Immature natural killer cell (primary cell): ENCODE data around the gene EEA1. TPM values are rescaled to one million over a fixed set of nuclear protein-coding genes. Genes with fewer than 3 reads are reported as not detected.

ENCODE experiments used
- DNase-seq, 3 donors: peaks; one replicate each; pipeline ENCODE4 v3.0.0; 2022; ENCODE audit warnings: mixed read lengths in 1 of 3
- H3K27ac Mint-ChIP-seq, 6 donors: one replicate each; pipeline ENCODE4 v1.8.0; 2020; ENCODE audit warnings: mixed read lengths in 6 of 6, mild to moderate bottlenecking in 5 of 6, inconsistent platforms in 4 of 6, moderate library complexity in 3 of 6
- H3K27me3 Mint-ChIP-seq, 3 donors: one replicate each; pipeline ENCODE4 v1.8.0; 2020 to 2021; ENCODE audit warnings: low read depth in 3 of 3, mild to moderate bottlenecking in 3 of 3, mixed read lengths in 3 of 3, moderate library complexity in 3 of 3, inconsistent platforms in 1 of 3
- H3K36me3 Mint-ChIP-seq, 3 donors: one replicate each; pipeline ENCODE4 v1.8.0; 2020; ENCODE audit warnings: mixed read lengths in 3 of 3, inconsistent platforms in 2 of 3, mild to moderate bottlenecking in 2 of 3
- H3K4me1 Mint-ChIP-seq, 2 donors: one replicate each; pipeline ENCODE4 v1.8.0; 2020; ENCODE audit warnings: inconsistent platforms in 2 of 2, mild to moderate bottlenecking in 2 of 2, mixed read lengths in 2 of 2, moderate library complexity in 1 of 2
- H3K4me3 Mint-ChIP-seq, 5 donors: one replicate each; pipeline ENCODE4 v1.8.0; 2020; ENCODE audit warnings: mild to moderate bottlenecking in 5 of 5, mixed read lengths in 5 of 5, inconsistent platforms in 3 of 5, moderate library complexity in 3 of 5
- H3K9me3 Mint-ChIP-seq, 6 donors: one replicate each; pipeline ENCODE4 v1.8.0; 2020; ENCODE audit warnings: mild to moderate bottlenecking in 6 of 6, mixed read lengths in 6 of 6, inconsistent platforms in 4 of 6, moderate library complexity in 3 of 6
- polyA plus RNA-seq, 3 donors: library from polyadenylated mRNA; unstranded; fragments of 300-500 nt; fragmentation: Illumina TruSeq; gene quantifications; one replicate each; pipeline ENCODE4 v1.2.3, GENCODE V29; 2021

Gene EEA1
- polyA plus RNA-seq, 3 donors from 2014 or later = 1.8 to 12.5 (median 3.5) TPM

- Mint-ChIP-seq H3K27ac (no peak overlapping the region), H3K4me1 (no peaks in the 10 kb centered on the region)
Observed at GRCh38 chr12:92737855-92738850, 190.9 kb downstream of the EEA1 start.

DNA sequence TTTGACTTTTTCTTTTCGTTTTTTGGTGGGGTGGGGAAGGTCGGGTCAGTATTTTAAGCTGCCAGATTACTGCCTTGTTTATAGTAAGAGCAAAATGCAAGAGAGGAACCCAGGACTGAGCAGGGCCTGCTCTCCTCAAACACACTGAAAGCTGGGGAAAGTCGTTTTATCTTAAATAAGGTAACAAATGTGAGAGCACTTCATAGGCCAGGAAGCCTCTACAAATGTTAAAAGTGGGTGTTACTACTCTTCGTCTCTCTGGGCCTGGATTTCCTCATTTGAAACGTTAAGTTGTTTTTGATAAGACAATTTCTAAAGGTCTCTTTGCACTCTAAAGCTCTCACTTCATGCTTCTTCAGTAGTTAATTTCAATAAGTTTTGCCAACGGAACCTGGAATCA is 192.5 kb downstream of the EEA1 start:
- Mint-ChIP-seq H3K36me3 (no peaks in the 10 kb centered on the region), H3K27me3 (peaks cover 3 to 5% (median 3%) of the 10 kb centered on the region in 3 donors), H3K4me3 (no peak overlapping the region), H3K4me1 (no peaks in the 10 kb centered on the region), H3K9me3 (no peaks in the 10 kb centered on the region), H3K27ac (no peak overlapping the region)
- no peak for DNase-seq

More at GRCh38 chr12:92737855-92738850, 190.9 kb downstream of the EEA1 start:
- H3K27me3 Mint-ChIP-seq = peaks cover 0 to 5% (median 4%) of the 10 kb centered on the region in 3 donors
- DNase-seq = no peak
- H3K4me3 Mint-ChIP-seq = no peak overlapping the region
- H3K36me3 Mint-ChIP-seq = no peaks in the 10 kb centered on the region
- no peaks in the 10 kb centered on the region for H3K9me3 Mint-ChIP-seq

DNA sequence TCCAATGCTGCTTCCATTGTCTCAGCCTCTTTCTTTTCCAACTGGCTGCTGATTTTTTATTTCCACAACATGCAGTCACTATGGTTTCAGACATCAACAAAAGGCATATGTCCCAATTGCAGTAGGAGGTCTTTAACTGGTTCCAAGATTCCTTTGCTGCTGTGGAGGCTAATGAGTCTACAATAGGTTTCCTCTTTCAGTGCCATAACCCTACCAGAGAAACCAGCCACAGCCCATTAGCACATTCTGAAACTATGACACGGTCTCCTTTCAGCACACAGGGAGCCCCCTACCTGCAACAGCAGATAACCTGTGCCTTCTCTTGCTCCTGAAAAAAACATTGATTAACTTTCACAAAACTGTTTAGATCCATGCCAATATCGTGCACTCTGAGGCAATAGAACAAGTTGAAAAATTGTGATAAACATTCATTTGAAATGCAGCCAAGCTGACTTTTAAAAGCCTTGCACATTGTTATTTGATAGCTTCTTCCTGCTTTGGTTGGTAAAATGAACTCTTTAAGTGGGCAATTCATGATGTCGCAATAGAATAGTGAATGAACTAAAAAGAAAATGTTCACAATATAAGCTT is 193.9 kb downstream of the EEA1 start:
- Mint-ChIP-seq H3K4me1 (no peaks in the 10 kb centered on the region), H3K27me3 (peaks cover 3 to 5% (median 4%) of the 10 kb centered on the region in 3 donors), H3K27ac (no peak overlapping the region), H3K36me3 (no peaks in the 10 kb centered on the region), H3K9me3 (no peaks in the 10 kb centered on the region), H3K4me3 (no peak overlapping the region)
- no peak for DNase-seq

DNA sequence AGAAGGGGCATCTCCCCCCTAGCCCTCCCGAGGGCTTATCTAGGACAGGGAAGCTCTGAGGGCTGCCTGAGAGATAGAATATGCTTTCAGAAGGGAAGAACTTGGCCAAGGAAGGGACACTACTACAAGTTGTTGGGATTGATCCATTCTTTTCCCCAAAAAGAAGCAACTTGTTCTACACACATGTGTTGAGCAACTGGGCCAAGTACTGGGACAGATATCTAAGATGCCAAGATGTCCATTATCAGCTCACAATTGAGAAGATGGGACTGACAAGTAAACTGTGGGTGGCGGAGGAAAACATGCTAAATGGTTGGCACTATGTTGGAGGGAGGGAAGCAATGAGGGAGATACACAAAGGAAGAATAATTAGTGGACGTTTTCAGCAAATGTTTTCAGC is 195.4 kb downstream of the EEA1 start:
- Mint-ChIP-seq H3K27me3 (peaks cover 3 to 4% (median 3%) of the 10 kb centered on the region in 3 donors), H3K4me1 (no peaks in the 10 kb centered on the region), H3K9me3 (no peaks in the 10 kb centered on the region), H3K4me3 (no peak overlapping the region), H3K36me3 (no peaks in the 10 kb centered on the region), H3K27ac (no peak overlapping the region)
- DNase-seq = no peak

DNA sequence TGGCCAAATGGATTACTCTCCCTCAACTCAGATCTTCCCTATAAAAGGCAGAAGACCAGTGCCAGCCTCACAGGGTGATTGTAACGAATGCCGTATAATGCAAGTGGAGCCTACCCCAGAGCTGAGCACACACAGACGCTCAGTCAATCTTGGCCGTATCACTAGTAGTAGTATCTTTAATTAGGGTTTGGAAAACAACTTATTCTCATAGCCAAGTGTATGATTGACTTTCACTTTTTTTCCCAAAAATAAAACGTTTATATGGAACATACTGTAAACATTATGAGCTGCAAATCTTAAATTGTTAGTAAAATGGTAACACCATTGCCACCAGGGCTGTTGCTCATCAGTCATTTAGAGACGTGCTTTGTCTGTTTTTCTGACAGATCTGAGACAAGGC is 195.9 kb downstream of the EEA1 start:
- Mint-ChIP-seq H3K36me3 (no peaks in the 10 kb centered on the region), H3K4me1 (no peaks in the 10 kb centered on the region), H3K27ac (no peak overlapping the region), H3K4me3 (no peak overlapping the region), H3K9me3 (no peaks in the 10 kb centered on the region), H3K27me3 (peaks cover 3 to 4% (median 3%) of the 10 kb centered on the region in 3 donors)
- DNase-seq = no peak

GRCh38 chr12:92732716-92733115 is 196.4 kb downstream of the EEA1 start:
- Mint-ChIP-seq H3K4me3 (no peak overlapping the region), H3K27ac (no peak overlapping the region), H3K36me3 (no peaks in the 10 kb centered on the region), H3K9me3 (no peaks in the 10 kb centered on the region), H3K27me3 (peaks cover 3 to 4% (median 3%) of the 10 kb centered on the region in 3 donors), H3K4me1 (no peaks in the 10 kb centered on the region)
- DNase-seq = no peak

- DNase-seq = no peak
Observed at GRCh38 chr12:92732216-92732615, 196.9 kb downstream of the EEA1 start.

DNA sequence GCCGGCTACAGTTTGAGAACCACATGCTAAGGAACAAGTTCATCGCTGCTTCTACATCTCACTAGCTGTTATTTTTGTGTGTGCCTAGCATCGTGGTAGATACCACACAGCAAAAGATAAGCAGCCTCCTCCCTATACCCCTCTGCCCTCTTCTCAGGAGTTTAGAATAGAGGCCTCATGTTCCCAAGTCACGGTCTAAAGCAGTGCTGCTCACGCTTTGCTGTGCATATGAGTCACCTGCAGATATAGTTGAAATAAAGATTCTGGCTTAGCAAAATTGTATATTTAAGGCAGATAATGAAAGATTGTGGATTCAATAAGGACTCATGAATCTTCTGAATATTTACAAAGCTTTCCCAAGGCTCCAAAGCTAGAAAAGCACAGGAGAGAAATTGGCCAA is 198.3 kb downstream of the EEA1 start:
- Mint-ChIP-seq H3K4me1 (no peaks in the 10 kb centered on the region), H3K27ac (no peak overlapping the region), H3K27me3 (peaks cover 0 to 7% (median 3%) of the 10 kb centered on the region in 3 donors), H3K4me3 (no peak overlapping the region), H3K9me3 (no peaks in the 10 kb centered on the region), H3K36me3 (no peaks in the 10 kb centered on the region)
- DNase-seq = no peak

More at GRCh38 chr12:92732216-92732615, 196.9 kb downstream of the EEA1 start:
- H3K4me3 Mint-ChIP-seq = no peak overlapping the region
- H3K27me3 Mint-ChIP-seq = peaks cover 3 to 7% (median 4%) of the 10 kb centered on the region in 3 donors
- no peaks in the 10 kb centered on the region for H3K36me3 Mint-ChIP-seq
- H3K4me1 Mint-ChIP-seq = no peaks in the 10 kb centered on the region
- H3K27ac Mint-ChIP-seq = no peak overlapping the region
- H3K9me3 Mint-ChIP-seq = no peaks in the 10 kb centered on the region

DNA sequence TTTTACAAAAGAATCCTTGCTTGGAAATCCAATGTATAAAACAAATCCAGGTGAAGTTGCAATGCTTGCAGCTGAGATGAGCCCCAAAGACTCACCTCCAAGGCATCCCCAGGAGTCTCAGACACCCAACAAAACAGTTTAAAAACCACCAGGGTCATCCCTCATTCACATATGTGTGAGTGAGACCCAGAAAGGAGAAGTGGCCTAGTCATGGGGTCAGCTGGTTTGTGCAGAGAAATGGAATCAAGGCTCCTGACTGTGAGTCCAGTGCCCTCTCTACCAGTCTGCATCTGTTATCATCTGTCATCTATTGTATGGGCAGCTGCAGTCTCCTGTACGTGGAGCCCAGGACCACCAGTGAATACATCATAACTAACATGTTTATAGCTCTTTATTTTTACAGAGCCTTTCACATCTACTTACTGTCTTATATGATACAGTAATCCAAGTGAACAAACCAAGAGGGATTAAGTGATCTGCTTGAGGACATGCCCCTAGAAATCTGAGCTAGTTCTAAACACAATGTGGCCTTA is 199.3 kb downstream of the EEA1 start:
- Mint-ChIP-seq H3K27me3 (peaks cover 0 to 11% (median 3%) of the 10 kb centered on the region in 3 donors), H3K9me3 (peaks cover 0 to 2% (median 0%) of the 10 kb centered on the region in 6 donors), H3K27ac (no peak overlapping the region), H3K4me1 (no peaks in the 10 kb centered on the region), H3K36me3 (no peaks in the 10 kb centered on the region), H3K4me3 (no peak overlapping the region)
- DNase-seq = no peak

DNA sequence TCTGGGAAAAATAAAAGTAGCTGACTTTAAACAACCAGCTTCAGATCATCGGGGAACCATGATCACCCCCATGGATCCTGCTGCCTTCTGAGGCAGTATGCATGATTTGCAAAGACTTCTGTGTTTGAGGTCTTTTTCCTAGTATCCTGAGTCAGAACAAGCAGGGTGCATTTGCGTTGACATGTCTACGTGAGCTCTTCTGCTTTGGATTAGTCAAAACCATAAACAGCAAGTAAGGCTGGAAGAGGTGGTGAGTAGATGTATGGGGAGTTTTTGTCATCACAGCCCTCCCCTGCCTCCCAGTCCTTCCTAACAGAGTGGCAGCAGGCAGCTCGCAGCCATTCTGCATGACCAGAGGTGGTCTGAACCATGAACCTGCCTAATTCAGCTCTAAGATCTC is 202.2 kb downstream of the EEA1 start:
- no peaks in the 10 kb centered on the region for H3K4me1 Mint-ChIP-seq
- peaks cover 0 to 3% (median 3%) of the 10 kb centered on the region in 3 donors for H3K36me3 Mint-ChIP-seq
- DNase-seq = no peak
- H3K27me3 Mint-ChIP-seq = peaks cover 0 to 8% (median 2%) of the 10 kb centered on the region in 3 donors
- H3K4me3 Mint-ChIP-seq = no peak overlapping the region
- peaks cover 0 to 10% (median 3%) of the 10 kb centered on the region in 6 donors for H3K9me3 Mint-ChIP-seq
- no peak overlapping the region for H3K27ac Mint-ChIP-seq

DNA sequence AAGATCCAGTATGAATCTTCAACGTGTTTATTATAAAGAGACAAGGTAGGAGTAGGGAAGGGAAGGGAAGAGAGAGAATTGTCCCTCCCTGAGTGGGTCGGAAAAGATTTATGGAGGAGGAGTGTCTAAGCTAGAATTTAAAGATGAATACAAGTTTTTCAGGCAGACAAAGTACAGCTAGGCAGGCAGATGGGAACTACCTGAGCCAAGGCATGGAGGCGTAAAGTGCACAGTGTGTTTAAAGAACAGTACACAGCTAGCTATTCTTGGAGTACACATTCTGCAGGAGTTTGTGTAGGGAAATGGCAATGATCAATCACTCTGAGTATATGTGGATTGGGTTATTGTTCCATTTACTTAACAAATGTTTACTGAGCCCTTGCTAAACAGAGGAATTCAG is 206.2 kb downstream of the EEA1 start:
- no peaks in the 10 kb centered on the region for H3K4me1 Mint-ChIP-seq
- peaks cover 0 to 8% (median 4%) of the 10 kb centered on the region in 3 donors for H3K27me3 Mint-ChIP-seq
- no peak overlapping the region for H3K4me3 Mint-ChIP-seq
- H3K27ac Mint-ChIP-seq = no peak overlapping the region
- DNase-seq = no peak
- H3K9me3 Mint-ChIP-seq = peaks cover 0 to 10% (median 3%) of the 10 kb centered on the region in 6 donors
- H3K36me3 Mint-ChIP-seq = peaks cover 0 to 3% (median 3%) of the 10 kb centered on the region in 3 donors

DNA sequence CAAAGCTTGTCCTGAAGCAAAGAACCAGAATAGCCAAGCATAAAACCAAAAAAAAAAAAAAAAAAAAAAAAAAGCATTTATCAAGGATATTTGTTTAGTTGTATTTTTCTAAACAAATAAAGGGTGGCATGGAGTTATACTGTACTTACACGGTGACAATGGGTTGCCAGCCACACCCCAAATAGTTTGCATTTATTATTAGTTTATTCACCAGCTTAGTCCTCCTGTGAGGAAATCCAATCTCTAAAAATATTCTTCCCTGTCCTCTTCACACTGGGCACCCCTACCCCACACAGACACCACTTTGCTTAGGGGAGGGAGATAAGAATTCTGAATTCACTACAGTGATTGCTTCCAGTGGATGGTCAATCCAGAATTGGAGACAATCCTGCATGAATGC is 207.4 kb downstream of the EEA1 start:
- Mint-ChIP-seq H3K4me3 (no peak overlapping the region), H3K4me1 (no peaks in the 10 kb centered on the region), H3K9me3 (peaks cover 0 to 10% (median 3%) of the 10 kb centered on the region in 6 donors), H3K27me3 (peaks cover 0 to 4% (median 4%) of the 10 kb centered on the region in 3 donors), H3K36me3 (peaks cover 0 to 3% (median 3%) of the 10 kb centered on the region in 3 donors), H3K27ac (no peak overlapping the region)
- no peak for DNase-seq

GRCh38 chr12:92721130-92721529 is 208.0 kb downstream of the EEA1 start:
- peaks cover 0 to 10% (median 3%) of the 10 kb centered on the region in 6 donors for H3K9me3 Mint-ChIP-seq
- no peak for DNase-seq
- H3K27me3 Mint-ChIP-seq = peaks cover 0 to 4% (median 4%) of the 10 kb centered on the region in 3 donors

More at GRCh38 chr12:92721130-92721529, 208.0 kb downstream of the EEA1 start:
- Mint-ChIP-seq H3K27ac (no peak overlapping the region), H3K4me1 (no peaks in the 10 kb centered on the region), H3K36me3 (peaks cover 0 to 3% (median 3%) of the 10 kb centered on the region in 3 donors), H3K4me3 (no peak overlapping the region)
